Prostate gland (tissue), 2 donors: ENCODE data around the gene KIF17. TPM values are rescaled to one million over a fixed set of nuclear protein-coding genes. Genes with fewer than 3 reads are reported as not detected.

Experiments
- DNase-seq: peaks from one replicate; pipeline ENCODE4 v3.0.0-alpha.2; 2019; ENCODE audit warnings: low spot score
- H3K27ac ChIP-seq, 2 donors: fragments of 200-600 bp; sonication (generic); 2 replicates each; pipeline ENCODE4 v1.5.1; 2017 to 2019
- H3K27me3 ChIP-seq: fragments of 200-600 bp; sonication (generic); replicated peaks from 2 replicates; pipeline ENCODE4 v1.5.1; 2019; ENCODE audit not compliant: insufficient read depth
- H3K36me3 ChIP-seq, 2 donors: fragments of 200-600 bp; sonication (generic); 1 replicate in 1 of 2; 2 replicates in 1 of 2; pipeline versions ENCODE4 v1.5.1 to v1.8.1; 2017 to 2019
- H3K4me1 ChIP-seq: fragments of 200-600 bp; sonication (generic); replicated peaks from 2 replicates; pipeline ENCODE4 v1.5.1; 2019
- H3K4me3 ChIP-seq, 2 donors: fragments of 200-600 bp; sonication (generic); 2 replicates each; pipeline ENCODE4 v1.5.1; 2017 to 2019
- H3K9me3 ChIP-seq: fragments of 200-600 bp; sonication (generic); 2 replicates; pipeline ENCODE4 v1.5.1; 2017
- POLR2A ChIP-seq: fragments of 450-650 bp; IDR thresholded peaks from one replicate; pipeline ENCODE4 v1.6.1; 2016; ENCODE audit warnings: antibody characterized with exemption, mild to moderate bottlenecking
- POLR2AphosphoS5 ChIP-seq: sonication (generic); formaldehyde crosslinking; IDR thresholded peaks from one replicate; pipeline ENCODE4 v1.6.1; 2017; ENCODE audit warnings: antibody characterized with exemption
- WGBS: methylation state at CpG from one replicate; pipeline ENCODE4 v1.1.5; 2018; 5-methylcytosine and 5-hydroxymethylcytosine counted together
- intact Hi-C: fragments of 100-400 bp; cut with DNase I; formaldehyde crosslinking; loops from one replicate; pipeline ENCODE4 v1.14.2; 2022
- total RNA-seq, 2 donors: library from RNA; depleted of rRNA; stranded (reverse); fragments of >200 nt; gene quantifications; one replicate each; pipeline ENCODE4 v1.1.0, GENCODE V29; 2016
- TF ChIP-seq, protein P1 (sequence below), 4 experiments: fragments of 200-600 bp in 2 of 4; fragments of 450-650 bp in 2 of 4; sonication (generic) in 2 of 4; IDR thresholded peaks; 1 replicate in 3 of 4; 2 replicates in 1 of 4; pipeline ENCODE4 v1.5.1; 2016 to 2019; ENCODE audit warnings: antibody characterized with exemption in 4 of 4, mild to moderate bottlenecking in 2 of 4, moderate library complexity in 2 of 4

KIF17 gene
- total RNA-seq, 2 donors from 2014 or later = 1.6 to 12.6 TPM

- H3K36me3 ChIP-seq = peaks cover 17 to 42% of the 10 kb centered on the region in 2 donors
- H3K9me3 ChIP-seq = no peaks in the 10 kb centered on the region
- no peaks in the 10 kb centered on the region for H3K27me3 ChIP-seq
- DNase-seq = no peak
- intact Hi-C loops = no loop called here
- TF ChIP-seq, protein P1, sequence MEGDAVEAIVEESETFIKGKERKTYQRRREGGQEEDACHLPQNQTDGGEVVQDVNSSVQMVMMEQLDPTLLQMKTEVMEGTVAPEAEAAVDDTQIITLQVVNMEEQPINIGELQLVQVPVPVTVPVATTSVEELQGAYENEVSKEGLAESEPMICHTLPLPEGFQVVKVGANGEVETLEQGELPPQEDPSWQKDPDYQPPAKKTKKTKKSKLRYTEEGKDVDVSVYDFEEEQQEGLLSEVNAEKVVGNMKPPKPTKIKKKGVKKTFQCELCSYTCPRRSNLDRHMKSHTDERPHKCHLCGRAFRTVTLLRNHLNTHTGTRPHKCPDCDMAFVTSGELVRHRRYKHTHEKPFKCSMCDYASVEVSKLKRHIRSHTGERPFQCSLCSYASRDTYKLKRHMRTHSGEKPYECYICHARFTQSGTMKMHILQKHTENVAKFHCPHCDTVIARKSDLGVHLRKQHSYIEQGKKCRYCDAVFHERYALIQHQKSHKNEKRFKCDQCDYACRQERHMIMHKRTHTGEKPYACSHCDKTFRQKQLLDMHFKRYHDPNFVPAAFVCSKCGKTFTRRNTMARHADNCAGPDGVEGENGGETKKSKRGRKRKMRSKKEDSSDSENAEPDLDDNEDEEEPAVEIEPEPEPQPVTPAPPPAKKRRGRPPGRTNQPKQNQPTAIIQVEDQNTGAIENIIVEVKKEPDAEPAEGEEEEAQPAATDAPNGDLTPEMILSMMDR (IDR thresholded peaks at IDR 0.05) = no peak
- no peak for TF ChIP-seq POLR2AphosphoS5
- WGBS = 81% methylated on average over 15 of the region's 15 CpGs
- no peak overlapping the region for H3K4me3 ChIP-seq
- no peaks in the 10 kb centered on the region for H3K4me1 ChIP-seq
- no peak overlapping the region for H3K27ac ChIP-seq
These were observed 68.9 kb downstream of the KIF17 start for GRCh38 chr1:20648946-20649345.

GRCh38 chr1:20648438-20648837 is 69.4 kb downstream of the KIF17 start:
- intact Hi-C loops = no loop called here
- TF ChIP-seq POLR2AphosphoS5 (no peak), POLR2A (no peak)
- TF ChIP-seq, protein P1 (IDR thresholded peaks at IDR 0.05) = no peak
- no peaks in the 10 kb centered on the region for H3K4me1 ChIP-seq
- H3K4me3 ChIP-seq = no peak overlapping the region
- H3K9me3 ChIP-seq = no peaks in the 10 kb centered on the region
- no peak for DNase-seq
- WGBS = 88% methylated on average over 13 of the region's 13 CpGs
- H3K27ac ChIP-seq = no peak overlapping the region
- H3K27me3 ChIP-seq = no peaks in the 10 kb centered on the region
- peaks cover 12 to 40% of the 10 kb centered on the region in 2 donors for H3K36me3 ChIP-seq

GRCh38 chr1:20645414-20645813 is 72.4 kb downstream of the KIF17 start:
- intact Hi-C loops = no loop called here
- no peak for DNase-seq
- Histone ChIP-seq H3K36me3 (peaks cover 9 to 28% of the 10 kb centered on the region in 2 donors), H3K27ac (no peak overlapping the region), H3K4me1 (no peaks in the 10 kb centered on the region), H3K27me3 (no peaks in the 10 kb centered on the region), H3K9me3 (no peaks in the 10 kb centered on the region), H3K4me3 (no peak overlapping the region)
- WGBS = 87% methylated on average over 14 of the region's 14 CpGs
- no peak for TF ChIP-seq POLR2AphosphoS5
- TF ChIP-seq, protein P1 (IDR thresholded peaks at IDR 0.05) = no peak
- TF ChIP-seq POLR2A = no peak

- TF ChIP-seq POLR2AphosphoS5 (no peak), POLR2A (no peak)
- TF ChIP-seq, protein P1 (IDR thresholded peaks at IDR 0.05) = no peak
- no peaks in the 10 kb centered on the region for H3K4me1 ChIP-seq
- H3K27ac ChIP-seq = no peak overlapping the region
- no peaks in the 10 kb centered on the region for H3K27me3 ChIP-seq
- H3K36me3 ChIP-seq = peaks cover 9 to 28% of the 10 kb centered on the region in 2 donors
- WGBS = 91% methylated on average over 13 of the region's 13 CpGs
- H3K9me3 ChIP-seq = no peaks in the 10 kb centered on the region
- no peak overlapping the region for H3K4me3 ChIP-seq
- no peak for DNase-seq
- intact Hi-C loops = no loop called here
These were observed 73.4 kb downstream of the KIF17 start for GRCh38 chr1:20644416-20644815.

DNA sequence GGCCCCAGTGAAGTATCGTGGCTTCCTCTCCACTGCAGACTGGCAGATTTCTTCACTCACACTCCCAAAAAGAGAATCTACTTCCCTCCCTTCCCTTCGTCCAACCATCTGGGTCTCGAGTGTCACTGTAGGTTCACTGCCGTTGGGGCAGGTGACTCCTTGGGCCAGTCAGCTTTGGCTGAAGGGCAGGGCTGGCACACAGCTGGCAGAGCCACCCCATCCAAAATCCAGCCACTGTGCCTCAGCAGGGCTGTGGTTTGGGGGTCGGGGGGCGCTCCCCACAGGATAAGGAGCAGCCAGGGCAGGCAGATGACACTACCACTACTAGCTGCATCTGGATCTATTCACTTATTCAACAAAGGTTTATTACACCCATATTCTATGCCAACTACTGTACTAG is 74.7 kb downstream of the KIF17 start:
- no peaks in the 10 kb centered on the region for H3K9me3 ChIP-seq
- 73% methylated on average over 6 of the region's 6 CpGs for WGBS
- peaks cover 4 to 16% of the 10 kb centered on the region in 2 donors for H3K36me3 ChIP-seq
- intact Hi-C loops = no loop called here
- no peak for TF ChIP-seq POLR2A
- TF ChIP-seq POLR2AphosphoS5 = no peak
- TF ChIP-seq, protein P1 (IDR thresholded peaks at IDR 0.05) = no peak
- H3K4me3 ChIP-seq = no peak overlapping the region
- no peaks in the 10 kb centered on the region for H3K4me1 ChIP-seq
- H3K27ac ChIP-seq = no peak overlapping the region
- DNase-seq = no peak
- no peaks in the 10 kb centered on the region for H3K27me3 ChIP-seq
